PC-3 (cell line): ENCODE data around the gene NAPB. TPM values are rescaled to one million over a fixed set of nuclear protein-coding genes. Genes with fewer than 3 reads are reported as not detected.

ENCODE experiments used
- ATAC-seq: fragments of 200-7000 bp; cut with Tn5 transposase; 2 replicates; pipeline ENCODE4 v1.9.1; 2020; ENCODE audit warnings: mild to moderate bottlenecking, moderate library complexity
- BruUV-seq: library from RNA; stranded (reverse); fragments of 400-500 nt; replicated peaks from 2 replicates; lab custom pipeline; 2021; lab: Mats Ljungman, UMichigan
- CTCF ChIA-PET: fragments of 300-600 bp; sonication (Branson Sonifier 250); formaldehyde crosslinking; loops from one replicate; lab custom pipeline; 2022; ENCODE audit warnings: antibody characterized with exemption; lab: Charles Lee
- POLR2A ChIA-PET: fragments of 300-600 bp; sonication (Branson Sonifier 250); formaldehyde crosslinking; loops from one replicate; lab custom pipeline; 2022; ENCODE audit warnings: antibody characterized with exemption; ENCODE audit not compliant: unreplicated experiment; lab: Charles Lee
- DNase-seq: peaks from one replicate; pipeline ENCODE4 v3.0.0-alpha.2; 2015
- H2AFZ ChIP-seq: fragments of 300-600 bp; sonication (generic); 2 replicates; pipeline ENCODE4 v1.6.0; 2016; ENCODE audit warnings: antibody characterized with exemption, low read length
- H3F3A ChIP-seq: fragments of 300-600 bp; sonication (generic); one replicate; pipeline ENCODE4 v1.6.0; 2017; ENCODE audit warnings: antibody characterized with exemption, low read length, control low read depth, mild to moderate bottlenecking; ENCODE audit not compliant: unreplicated experiment
- H3K27ac ChIP-seq: fragments of 300-600 bp; sonication (generic); 2 replicates; pipeline ENCODE4 v1.5.1; 2016; ENCODE audit warnings: mild to moderate bottlenecking, low read length
- H3K27me3 ChIP-seq: fragments of 300-600 bp; sonication (generic); 2 replicates; pipeline ENCODE4 v1.6.1; 2016; ENCODE audit warnings: low read length, mixed read lengths
- H3K36me3 ChIP-seq: fragments of 300-600 bp; sonication (generic); 2 replicates; pipeline ENCODE4 v1.6.1; 2016; ENCODE audit warnings: low read depth, mixed run types, low read length, mixed read lengths
- H3K4me1 ChIP-seq: fragments of 300-600 bp; sonication (generic); 2 replicates; pipeline ENCODE4 v1.5.1; 2016; ENCODE audit warnings: low read length; ENCODE audit not compliant: insufficient read depth
- H3K4me2 ChIP-seq: fragments of 300-600 bp; sonication (generic); 2 replicates; pipeline ENCODE4 v1.6.0; 2016; ENCODE audit warnings: low read length
- H3K4me3 ChIP-seq: fragments of 300-600 bp; sonication (generic); 2 replicates; pipeline ENCODE4 v1.5.1; 2016; ENCODE audit warnings: mild to moderate bottlenecking, low read length, mixed read lengths
- H3K79me2 ChIP-seq: fragments of 300-600 bp; sonication (generic); 2 replicates; pipeline ENCODE4 v1.6.1; 2017; ENCODE audit warnings: low read length, mixed read lengths
- H3K9ac ChIP-seq: fragments of 300-600 bp; sonication (generic); 2 replicates; pipeline ENCODE4 v1.6.0; 2016; ENCODE audit warnings: mild to moderate bottlenecking, low read length
- H3K9me2 ChIP-seq: fragments of 300-600 bp; sonication (generic); replicated peaks from 2 replicates; pipeline ENCODE4 v1.6.1; 2016; ENCODE audit warnings: mixed run types, low read length, mixed read lengths
- H3K9me3 ChIP-seq: fragments of 300-600 bp; sonication (generic); 2 replicates; pipeline ENCODE4 v1.6.1; 2016; ENCODE audit warnings: low read length, mixed read lengths
- H4K20me1 ChIP-seq: fragments of 300-600 bp; sonication (generic); 2 replicates; pipeline ENCODE4 v1.6.1; 2016; ENCODE audit warnings: low read length, mixed read lengths
- CTCF ChIP-seq: fragments of 300-600 bp; sonication (generic); conservative IDR thresholded peaks from 2 replicates; pipeline ENCODE4 v1.5.1; 2017; ENCODE audit warnings: antibody characterized with exemption, low read depth, mild to moderate bottlenecking, low read length
- EZH2 ChIP-seq: fragments of 300-600 bp; sonication (generic); IDR thresholded peaks from one replicate; pipeline ENCODE4 v1.6.1; 2017; ENCODE audit warnings: antibody characterized with exemption, mild to moderate bottlenecking, low read length; ENCODE audit not compliant: unreplicated experiment
- EZH2phosphoT487 ChIP-seq: fragments of 300-600 bp; sonication (generic); IDR thresholded peaks from 2 replicates; pipeline ENCODE4 v1.6.1; 2018; ENCODE audit warnings: mild to moderate bottlenecking, antibody characterized with exemption, low read length, borderline replicate concordance
- intact Hi-C: fragments of 100-400 bp; cut with micrococcal nuclease; formaldehyde crosslinking; loops from 2 replicates; pipeline ENCODE4 v1.9.0; 2023
- total RNA-seq: library from RNA; depleted of rRNA; stranded (reverse); fragments of >200 nt; gene quantifications from 2 replicates; pipeline ENCODE4 v1.2.3, GENCODE V29; 2014

The NAPB gene
- total RNA-seq, 1 experiment from 2014 or later, result 7.8 TPM

- Histone ChIP-seq H3K27me3 (no peaks in the 10 kb centered on the region), H3K4me2 (no peak overlapping the region), H3K9ac (no peak overlapping the region), H3F3A (no peaks in the 10 kb centered on the region), H2AFZ (no peak overlapping the region), H3K4me1 (no peaks in the 10 kb centered on the region), H3K36me3 (peaks cover 53% of the 10 kb centered on the region), H3K9me2 (no peaks in the 10 kb centered on the region), H3K79me2 (peaks cover 11% of the 10 kb centered on the region), H3K27ac (no peak overlapping the region), H3K4me3 (no peak overlapping the region), H3K9me3 (no peaks in the 10 kb centered on the region), H4K20me1 (no peaks in the 10 kb centered on the region)
- ATAC-seq (no peak), DNase-seq (no peak)
- ChIA-PET POLR2A (no interaction called here), CTCF (no interaction called here)
- intact Hi-C loops, result no loop called here
- TF ChIP-seq EZH2phosphoT487 (no peak), CTCF (no peak), EZH2 (no peak)
- no TSS peak for BruUV-seq
Measured at GRCh38 chr20:23374441-23374840, 46.8 kb downstream of the NAPB start.

GRCh38 chr20:23371496-23371895 is 49.8 kb downstream of the NAPB start:
- ChIA-PET POLR2A (no interaction called here), CTCF (no interaction called here)
- ATAC-seq (no peak), DNase-seq (no peak)
- intact Hi-C loops, result no loop called here
- no peak overlapping the region for H3K4me2 ChIP-seq
- no peak overlapping the region for H3K4me3 ChIP-seq
- peaks cover 66% of the 10 kb centered on the region for H3K36me3 ChIP-seq
- H3F3A ChIP-seq, result no peaks in the 10 kb centered on the region
- H3K9ac ChIP-seq, result no peak overlapping the region
- peaks cover 40% of the 10 kb centered on the region for H3K79me2 ChIP-seq
- peaks cover 25% of the 10 kb centered on the region for H3K4me1 ChIP-seq
- no peak for TF ChIP-seq EZH2
- no peak for TF ChIP-seq EZH2phosphoT487
- TF ChIP-seq CTCF, result no peak
- no peaks in the 10 kb centered on the region for H3K9me2 ChIP-seq
- H2AFZ ChIP-seq, result no peak overlapping the region
- H3K9me3 ChIP-seq, result no peaks in the 10 kb centered on the region
- BruUV-seq, result no TSS peak
- H4K20me1 ChIP-seq, result peaks cover 18% of the 10 kb centered on the region
- H3K27me3 ChIP-seq, result no peaks in the 10 kb centered on the region
- H3K27ac ChIP-seq, result no peak overlapping the region

- Histone ChIP-seq H4K20me1 (peaks cover 24% of the 10 kb centered on the region), H2AFZ (no peak overlapping the region), H3F3A (no peaks in the 10 kb centered on the region), H3K4me2 (no peak overlapping the region), H3K9me3 (no peaks in the 10 kb centered on the region), H3K9ac (no peak overlapping the region), H3K36me3 (peaks cover 62% of the 10 kb centered on the region), H3K27me3 (no peaks in the 10 kb centered on the region), H3K79me2 (peaks cover 47% of the 10 kb centered on the region), H3K9me2 (no peaks in the 10 kb centered on the region), H3K4me1 (peaks cover 31% of the 10 kb centered on the region), H3K4me3 (no peak overlapping the region), H3K27ac (no peak overlapping the region)
- TF ChIP-seq EZH2 (no peak), EZH2phosphoT487 (no peak), CTCF (no peak)
- no peak for DNase-seq
- intact Hi-C loops, result no loop called here
- no TSS peak for BruUV-seq
- POLR2A ChIA-PET, result no interaction called here
- no peak for ATAC-seq
- CTCF ChIA-PET, result no interaction called here
Measured at GRCh38 chr20:23370873-23371272, 50.4 kb downstream of the NAPB start.
